HG02840 (cell line): ENCODE data around the gene WDR17.
A peak's percentile ranks its signal among the peaks of the same experiment; 100 is the strongest.

Experiments
- ATAC-seq: cut with Tn5 transposase; IDR thresholded peaks from one replicate; pipeline ENCODE4 v1.9.1; 2021; ENCODE audit warnings: mild to moderate bottlenecking, moderate library complexity, moderate number of reproducible peaks; ENCODE audit not compliant: unreplicated experiment, low FRiP score

Gene WDR17

DNA sequence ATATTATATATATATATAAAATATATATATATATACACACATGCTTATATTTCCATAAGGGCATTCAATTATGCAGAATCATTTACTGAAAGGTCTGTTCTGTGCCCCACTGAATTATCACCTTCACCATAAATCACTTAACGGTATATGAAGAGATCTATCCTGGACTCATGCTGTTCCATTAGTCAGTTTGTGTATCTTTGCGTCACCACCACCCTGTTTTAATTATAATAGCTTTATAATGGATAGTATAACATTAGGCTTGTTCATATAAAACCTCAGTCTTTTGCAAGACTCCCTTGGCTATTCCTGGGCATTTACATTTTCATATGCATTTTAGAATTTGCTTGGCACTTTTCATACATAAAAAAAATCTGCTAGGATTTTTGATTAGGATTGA is 19.1 kb downstream of the WDR17 start:
- ATAC-seq = no peak

GRCh38 chr4:176090115-176090514 is 24.5 kb downstream of the WDR17 start:
- ATAC-seq = no peak

GRCh38 chr4:176099314-176099713 is 33.7 kb downstream of the WDR17 start:
- no peak for ATAC-seq

DNA sequence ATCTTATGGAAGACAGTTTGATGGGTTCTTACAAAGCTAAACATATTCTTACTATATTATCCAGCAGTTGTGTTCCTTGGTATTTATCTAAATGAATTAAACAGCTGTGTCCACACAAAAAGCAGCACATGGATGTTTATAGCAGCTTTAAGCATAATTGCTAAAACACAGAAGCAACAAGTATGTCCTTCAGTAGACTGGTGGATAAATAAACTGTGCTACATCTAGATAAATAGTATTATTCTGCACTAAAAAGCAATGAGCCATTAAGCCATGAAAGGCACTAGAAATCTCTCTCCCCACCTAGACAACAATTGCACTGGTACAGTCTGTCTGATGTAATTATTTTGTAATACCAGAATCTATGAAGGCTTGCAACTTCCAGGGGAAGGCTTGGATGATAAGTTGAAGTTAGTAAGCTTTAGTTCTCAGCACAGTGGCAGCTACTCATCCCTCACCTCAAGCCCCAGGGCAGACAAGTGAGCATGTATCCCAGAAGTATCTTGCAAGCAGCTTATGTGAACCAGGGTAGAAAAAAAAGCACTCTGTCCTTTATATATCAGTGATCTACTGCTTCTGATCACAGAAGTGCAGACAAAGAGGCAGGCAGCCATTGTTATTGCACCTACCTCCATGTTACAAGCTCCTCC is 36.9 kb downstream of the WDR17 start:
- no peak for ATAC-seq

DNA sequence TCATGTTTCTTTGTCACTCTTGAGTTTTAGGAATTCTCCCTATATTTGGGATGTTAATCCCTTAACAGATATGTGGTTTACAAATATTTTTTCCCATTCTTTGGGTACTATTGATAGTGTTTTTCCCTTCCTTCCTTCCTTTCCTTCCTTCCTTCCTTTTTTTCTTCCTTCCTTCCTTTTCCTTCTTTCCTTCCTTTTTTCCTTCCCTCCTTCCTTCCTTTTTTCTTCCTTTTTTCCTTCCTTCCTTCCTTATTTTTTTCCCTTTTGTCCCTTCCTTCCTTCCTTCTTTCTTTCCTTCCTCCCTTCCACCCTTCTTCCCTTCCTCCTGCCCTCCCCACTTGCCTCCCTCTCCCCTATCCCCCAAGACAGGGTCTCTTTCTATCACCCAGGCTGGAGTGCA is 42.1 kb downstream of the WDR17 start:
- ATAC-seq = no peak

- peak; percentile 100 for ATAC-seq
These were observed 58.2 kb downstream of the WDR17 start for GRCh38 chr4:176123710-176124407.

DNA sequence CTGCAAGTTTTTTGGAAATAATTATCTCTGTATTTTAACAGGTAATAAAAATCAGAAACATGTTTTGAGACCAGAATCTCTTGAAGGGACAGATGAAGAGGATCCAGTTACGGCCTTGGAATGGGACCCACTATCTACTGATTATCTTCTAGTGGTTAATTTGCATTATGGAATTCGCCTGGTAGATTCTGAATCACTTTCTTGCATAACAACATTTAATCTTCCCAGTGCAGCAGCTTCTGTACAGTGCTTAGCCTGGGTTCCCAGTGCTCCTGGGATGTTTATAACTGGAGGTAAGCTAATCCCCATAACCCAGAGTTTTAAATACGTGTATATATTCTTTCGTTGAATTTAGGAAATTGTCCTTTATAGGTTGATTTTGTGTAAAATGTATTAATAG is 59.4 kb downstream of the WDR17 start:
- no peak for ATAC-seq

DNA sequence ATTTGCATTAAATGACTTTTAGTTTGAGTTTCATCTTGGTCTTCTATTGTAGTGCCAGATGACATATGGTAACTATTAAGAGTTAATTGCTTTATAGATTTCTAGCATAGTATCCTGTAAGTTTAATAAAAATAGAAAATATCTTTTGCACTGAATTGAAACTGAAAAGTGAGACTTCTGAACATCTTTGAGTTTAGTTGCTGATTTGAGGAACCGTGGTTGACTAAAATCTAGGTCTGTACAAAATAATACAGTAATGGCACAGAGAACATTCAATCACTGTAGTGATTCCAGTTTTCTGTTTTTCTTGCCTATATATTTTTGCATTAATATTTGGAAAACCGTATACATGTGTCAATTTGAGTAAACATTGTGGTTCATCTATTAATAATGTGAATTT is 69.0 kb downstream of the WDR17 start:
- ATAC-seq = no peak

- no peak for ATAC-seq
These were observed 72.0 kb downstream of the WDR17 start for GRCh38 chr4:176137631-176138030.

- ATAC-seq = no peak
These were observed 73.9 kb downstream of the WDR17 start for GRCh38 chr4:176139518-176139917.

GRCh38 chr4:176142253-176142652 is 76.6 kb downstream of the WDR17 start:
- no peak for ATAC-seq

- no peak for ATAC-seq
These were observed 84.2 kb downstream of the WDR17 start for GRCh38 chr4:176149680-176150355.

GRCh38 chr4:176150356-176150682 is 84.7 kb downstream of the WDR17 start:
- ATAC-seq = no peak

DNA sequence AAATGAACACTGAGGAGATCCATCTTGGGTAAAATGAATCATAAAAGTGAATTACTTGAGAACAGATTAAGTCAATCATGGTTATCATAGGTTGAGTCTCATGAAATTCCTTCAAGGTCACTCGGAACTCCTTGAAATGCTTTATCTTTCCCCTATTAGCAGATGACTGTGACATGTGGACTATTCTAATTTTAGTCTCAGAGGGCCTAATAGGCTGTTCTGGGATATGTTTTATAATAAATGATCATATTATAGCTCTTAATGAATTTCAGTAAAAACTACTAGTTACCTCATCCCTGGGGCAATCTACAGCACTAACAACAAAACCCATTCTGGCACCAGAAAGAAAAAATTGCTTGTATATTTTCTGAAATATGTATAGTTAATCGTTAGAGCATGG is 85.1 kb downstream of the WDR17 start:
- no peak for ATAC-seq

- no peak for ATAC-seq
These were observed 87.5 kb downstream of the WDR17 start for GRCh38 chr4:176153124-176153523.

DNA sequence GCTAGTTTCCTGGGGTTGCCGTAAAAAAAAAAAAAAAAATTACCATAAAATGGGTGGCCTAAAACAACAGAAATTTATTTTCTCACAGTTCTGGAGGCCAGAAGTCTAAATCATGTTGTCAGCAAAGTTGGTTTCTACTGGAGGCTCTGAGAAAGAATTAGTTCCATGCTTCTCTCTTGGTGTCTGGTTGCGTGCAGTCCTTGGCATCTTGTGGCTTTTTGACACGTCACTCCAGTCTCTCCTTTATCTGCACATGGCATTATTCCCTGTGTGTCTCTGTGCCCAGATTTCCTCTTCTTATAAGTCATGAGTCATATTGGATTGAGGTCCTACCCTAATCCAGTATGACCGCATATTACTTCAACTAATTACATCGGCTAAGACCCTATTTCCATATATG is 91.0 kb downstream of the WDR17 start:
- no peak for ATAC-seq

GRCh38 chr4:176163041-176163440 is 97.4 kb downstream of the WDR17 start:
- no peak for ATAC-seq

- ATAC-seq = no peak
These were observed 119.4 kb downstream of the WDR17 start for GRCh38 chr4:176185051-176185450.

DNA sequence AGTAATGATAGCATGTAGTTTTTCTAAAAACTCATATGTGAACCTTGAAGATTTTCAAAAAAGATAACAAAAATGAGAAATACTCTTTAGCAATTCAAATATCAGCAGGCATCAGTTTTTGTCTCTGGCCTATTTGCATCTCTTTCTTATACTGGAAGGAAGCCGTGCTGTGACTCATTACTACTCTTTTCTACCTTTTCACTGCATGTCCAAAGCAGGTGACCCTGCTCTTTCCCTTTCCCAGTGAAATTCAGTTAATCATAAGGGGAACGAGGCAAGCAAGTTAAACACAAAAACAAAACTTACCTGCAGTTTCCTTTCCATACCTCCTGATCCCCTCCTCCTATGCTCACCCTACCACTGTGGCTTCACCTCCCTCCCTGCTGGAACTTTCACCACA is 120.4 kb downstream of the WDR17 start:
- no peak for ATAC-seq

DNA sequence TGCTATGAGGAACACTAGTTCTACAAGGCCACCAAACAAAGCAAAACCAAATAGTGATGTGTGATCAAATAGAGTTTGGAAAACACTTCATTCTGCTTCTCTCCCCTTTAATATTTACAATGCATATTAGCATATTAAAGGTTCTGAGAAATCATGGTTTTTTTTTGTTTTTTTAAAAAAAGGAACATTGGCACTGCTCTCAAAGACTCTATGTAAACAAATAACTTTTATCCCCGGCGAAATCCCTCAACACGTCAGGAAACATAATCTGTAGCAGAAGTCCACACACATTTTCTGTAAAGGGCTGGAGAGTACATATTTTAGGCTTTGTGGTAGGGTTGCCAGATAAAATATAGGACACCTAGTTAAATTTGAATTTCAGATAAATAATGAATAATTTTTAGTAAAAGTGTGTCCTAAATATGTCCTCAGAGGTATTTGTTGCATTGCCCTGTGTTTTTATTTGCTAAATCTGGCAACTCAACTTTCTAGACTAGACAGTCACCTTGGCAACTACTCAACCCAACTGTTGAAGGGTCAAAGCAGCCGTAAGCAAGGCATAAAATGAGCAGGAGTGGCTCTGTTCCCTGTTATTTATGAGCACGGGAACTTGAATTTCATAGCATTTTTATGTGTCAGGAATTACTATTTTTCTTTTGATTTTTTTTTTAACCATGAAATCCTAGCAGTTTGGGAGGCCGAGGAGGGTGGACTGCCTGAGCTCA is 121.2 kb downstream of the WDR17 start:
- no peak for ATAC-seq

- no peak for ATAC-seq
These were observed 122.0 kb downstream of the WDR17 start for GRCh38 chr4:176187624-176188023.
